WTC11 (cell line): Measurements from ENCODE around the gene KDM3B. TPM values are rescaled to one million over a fixed set of nuclear protein-coding genes. Genes with fewer than 3 reads are reported as not detected.

Experiments used
- ATAC-seq: fragments of 200-7000 bp; cut with Tn5 transposase; 2 replicates; pipeline ENCODE4 v1.10.0; 2021; ENCODE audit warnings: mild to moderate bottlenecking, moderate library complexity
- CTCF ChIA-PET: fragments of 300-600 bp; sonication (Branson Sonifier 250); formaldehyde crosslinking; loops from one replicate; lab custom pipeline; 2021; ENCODE audit warnings: antibody characterized with exemption; lab: Charles Lee
- POLR2A ChIA-PET: fragments of 350-600 bp; sonication (Branson Sonifier 250); formaldehyde crosslinking; loops from one replicate; lab custom pipeline; 2021; ENCODE audit warnings: antibody characterized with exemption; lab: Charles Lee
- DNase-seq: peaks from one replicate; pipeline ENCODE4 v3.0.0; 2021; ENCODE audit warnings: low spot score
- H3K27ac Mint-ChIP-seq: 2 replicates; pipeline ENCODE4 v1.8.0; 2021; ENCODE audit warnings: mixed read lengths
- H3K27me3 Mint-ChIP-seq: 2 replicates; pipeline ENCODE4 v1.8.0; 2021; ENCODE audit warnings: low read depth, mild to moderate bottlenecking, moderate library complexity, mixed read lengths
- H3K36me3 Mint-ChIP-seq: 2 replicates; pipeline ENCODE4 v1.8.0; 2021; ENCODE audit warnings: mixed read lengths
- H3K4me1 Mint-ChIP-seq: 2 replicates; pipeline ENCODE4 v1.8.0; 2022; ENCODE audit warnings: mixed read lengths
- H3K4me3 Mint-ChIP-seq: 2 replicates; pipeline ENCODE4 v1.8.0; 2021; ENCODE audit warnings: mild to moderate bottlenecking, moderate library complexity, mixed read lengths
- H3K9me3 Mint-ChIP-seq: 2 replicates; pipeline ENCODE4 v1.8.0; 2021; ENCODE audit warnings: mixed read lengths
- ATF1 ChIP-seq: sonication (generic); formaldehyde crosslinking; IDR thresholded peaks from 2 replicates; pipeline ENCODE4 v1.8.1; 2023; ENCODE audit warnings: mild to moderate bottlenecking, moderate library complexity, missing genetic modification reagents
- CBFB ChIP-seq: sonication (generic); formaldehyde crosslinking; IDR thresholded peaks from 2 replicates; pipeline ENCODE4 v1.8.1; 2022; ENCODE audit warnings: mild to moderate bottlenecking, low read depth, missing genetic modification reagents
- E2F5 ChIP-seq: sonication (generic); formaldehyde crosslinking; IDR thresholded peaks from 2 replicates; pipeline ENCODE4 v1.8.1; 2022; ENCODE audit warnings: mild to moderate bottlenecking, moderate library complexity, missing genetic modification reagents
- ELF4 ChIP-seq: sonication (generic); formaldehyde crosslinking; IDR thresholded peaks from 2 replicates; pipeline ENCODE4 v1.8.1; 2022; ENCODE audit warnings: low read depth, mild to moderate bottlenecking, moderate library complexity, missing genetic modification reagents
- ERG ChIP-seq: fragments of 250-450 bp; sonication (Bioruptor Pico); IDR thresholded peaks from 2 replicates; pipeline ENCODE4 v1.8.0; 2021; ENCODE audit warnings: mild to moderate bottlenecking
- ESRRA ChIP-seq: sonication (generic); formaldehyde crosslinking; IDR thresholded peaks from 2 replicates; pipeline ENCODE4 v1.8.1; 2022; ENCODE audit warnings: mild to moderate bottlenecking, missing genetic modification reagents, borderline replicate concordance
- FOXK1 ChIP-seq: sonication (generic); formaldehyde crosslinking; IDR thresholded peaks from 2 replicates; pipeline ENCODE4 v1.8.0; 2022; ENCODE audit warnings: mild to moderate bottlenecking, moderate library complexity, missing genetic modification reagents
- GABPB1 ChIP-seq: sonication (generic); formaldehyde crosslinking; IDR thresholded peaks from 2 replicates; pipeline ENCODE4 v1.8.1; 2023; ENCODE audit warnings: mild to moderate bottlenecking, missing genetic modification reagents
- GRHL2 ChIP-seq: fragments of 250-450 bp; sonication (Bioruptor Pico); IDR thresholded peaks from 2 replicates; pipeline ENCODE4 v1.8.0; 2022; ENCODE audit warnings: mild to moderate bottlenecking, moderate library complexity; ENCODE audit not compliant: insufficient replicate concordance, severe bottlenecking
- JAZF1 ChIP-seq: fragments of 250-450 bp; sonication (Bioruptor Pico); IDR thresholded peaks from 2 replicates; pipeline ENCODE4 v1.9.0; 2021; ENCODE audit warnings: moderate library complexity, mild to moderate bottlenecking, inconsistent platforms
- JUN ChIP-seq: sonication (generic); formaldehyde crosslinking; IDR thresholded peaks from 2 replicates; pipeline ENCODE4 v1.8.0; 2023; ENCODE audit warnings: mild to moderate bottlenecking, missing genetic modification reagents
- MAX ChIP-seq: sonication (generic); formaldehyde crosslinking; IDR thresholded peaks from 2 replicates; pipeline ENCODE4 v1.8.0; 2022; ENCODE audit warnings: mild to moderate bottlenecking, missing genetic modification reagents
- MYBL2 ChIP-seq: sonication (generic); formaldehyde crosslinking; IDR thresholded peaks from 2 replicates; pipeline ENCODE4 v1.8.1; 2023; ENCODE audit warnings: mild to moderate bottlenecking, moderate library complexity, missing genetic modification reagents
- NFATC4 ChIP-seq: fragments of 250-450 bp; sonication (Bioruptor Pico); IDR thresholded peaks from 2 replicates; pipeline ENCODE4 v1.9.0; 2021; ENCODE audit warnings: mild to moderate bottlenecking
- NR3C1 ChIP-seq: sonication (generic); formaldehyde crosslinking; conservative IDR thresholded peaks from 2 replicates; pipeline ENCODE4 v1.8.1; 2023; ENCODE audit warnings: low read depth, mild to moderate bottlenecking, missing genetic modification reagents
- PRDM15 ChIP-seq: sonication (generic); formaldehyde crosslinking; IDR thresholded peaks from 2 replicates; pipeline ENCODE4 v1.8.0; 2022; ENCODE audit warnings: missing genetic modification reagents
- PRRX2 ChIP-seq: fragments of 250-450 bp; sonication (Bioruptor Pico); IDR thresholded peaks from 2 replicates; pipeline ENCODE4 v1.8.0; 2021; ENCODE audit warnings: mild to moderate bottlenecking
- RORB ChIP-seq: fragments of 250-450 bp; sonication (Bioruptor Pico); IDR thresholded peaks from 2 replicates; pipeline ENCODE4 v1.9.0; 2021; ENCODE audit warnings: mild to moderate bottlenecking
- SMAD3 ChIP-seq: sonication (generic); formaldehyde crosslinking; IDR thresholded peaks from 2 replicates; pipeline ENCODE4 v1.8.0; 2022; ENCODE audit warnings: missing genetic modification reagents, mild to moderate bottlenecking, borderline replicate concordance
- SOX15 ChIP-seq: fragments of 250-450 bp; sonication (Bioruptor Pico); IDR thresholded peaks from 2 replicates; pipeline ENCODE4 v1.9.0; 2021; ENCODE audit warnings: mild to moderate bottlenecking
- TP53 ChIP-seq: sonication (generic); formaldehyde crosslinking; IDR thresholded peaks from 2 replicates; pipeline ENCODE4 v1.8.1; 2023; ENCODE audit warnings: mild to moderate bottlenecking, missing genetic modification reagents
- USF2 ChIP-seq: sonication (generic); formaldehyde crosslinking; IDR thresholded peaks from 2 replicates; pipeline ENCODE4 v1.8.1; 2023; ENCODE audit warnings: mild to moderate bottlenecking, missing genetic modification reagents, moderate library complexity
- ZBTB21 ChIP-seq: sonication (generic); formaldehyde crosslinking; IDR thresholded peaks from 2 replicates; pipeline ENCODE4 v1.8.1; 2023; ENCODE audit warnings: mild to moderate bottlenecking, missing genetic modification reagents, borderline replicate concordance
- ZNF396 ChIP-seq: fragments of 250-450 bp; sonication (Bioruptor Pico); IDR thresholded peaks from 2 replicates; pipeline ENCODE4 v1.8.0; 2021; ENCODE audit warnings: mild to moderate bottlenecking, moderate library complexity, borderline replicate concordance
- ZNF423 ChIP-seq: fragments of 250-450 bp; sonication (Bioruptor Pico); IDR thresholded peaks from 2 replicates; pipeline ENCODE4 v2.1.2; 2022; ENCODE audit warnings: mild to moderate bottlenecking, moderate library complexity
- ZSCAN18 ChIP-seq: fragments of 250-450 bp; sonication (Bioruptor Pico); IDR thresholded peaks from 2 replicates; pipeline ENCODE4 v2.1.2; 2022; ENCODE audit warnings: mild to moderate bottlenecking, moderate library complexity
- total RNA-seq: library from RNA; stranded (reverse); gene quantifications from 3 replicates; pipeline ENCODE4 v1.2.3, GENCODE V29; 2021

The KDM3B gene
- total RNA-seq, 1 experiment from 2014 or later: 87.9 TPM

- TF ChIP-seq E2F5 (CRISPR knock-in tag): peak; percentile 28; the same call in 1 of the 2 replicates
- peak; percentile 95 for TF ChIP-seq ZBTB21 (CRISPR knock-in tag)
- TF ChIP-seq GRHL2: no peak
- peak; percentile 89; the same call in 1 of the 2 replicates for TF ChIP-seq PRRX2 (CRISPR knock-in tag)
- TF ChIP-seq SOX15 (CRISPR knock-in tag): no peak
- peak; percentile 89 for TF ChIP-seq TP53 (CRISPR knock-in tag)
- no peak; the same call in none of the 2 replicates for TF ChIP-seq GABPB1 (CRISPR knock-in tag)
- peak; percentile 98 for TF ChIP-seq FOXK1 (CRISPR knock-in tag)
- 0 out of 2 replicates have a peak, but pooled peaks have one; percentile 43 for TF ChIP-seq ESRRA (CRISPR knock-in tag)
- TF ChIP-seq ELF4 (CRISPR knock-in tag): no peak
- peak; percentile 67; the same call in 1 of the 2 replicates for TF ChIP-seq MAX (CRISPR knock-in tag)
- TF ChIP-seq ZSCAN18: no peak
- no peak for TF ChIP-seq ZNF396 (CRISPR knock-in tag)
- TF ChIP-seq ZNF423 (CRISPR knock-in tag): no peak
- TF ChIP-seq NR3C1 (CRISPR knock-in tag): no peak
- peak; percentile 96 for TF ChIP-seq RORB (CRISPR knock-in tag)
These were observed 14.6 kb upstream of the KDM3B start, which contains the start of gene FAM53C (continued) for GRCh38 chr5:138337685-138338410.

- Mint-ChIP-seq H3K36me3 (peaks cover 20% of the 10 kb centered on the region), H3K27me3 (no peaks in the 10 kb centered on the region), H3K9me3 (no peaks in the 10 kb centered on the region), H3K4me1 (peaks cover 30% of the 10 kb centered on the region), H3K4me3 (peak overlapping the region; percentile 92), H3K27ac (peak overlapping the region; percentile 100)
- DNase-seq (no peak), ATAC-seq (peak; percentile 2)
- ChIA-PET CTCF (interaction anchor here (0.8 to 10.7 kb wide), 2 partner anchors 15 to 451 kb away, joined by 3 to 187 read pairs; partner anchors contain the start of gene KDM3B), POLR2A (interaction anchor here (1.1 to 4.4 kb wide), 3 partner anchors 11 to 160 kb away, joined by 4 to 61 read pairs (median 11); partner anchors contain the start of genes BRD8, KDM3B and KIF20A)
- peak; percentile 82; the same call in 1 of the 2 replicates for TF ChIP-seq CBFB
- no peak for TF ChIP-seq SMAD3
- TF ChIP-seq JUN: peak; percentile 72; the same call in 1 of the 2 replicates
- peak; percentile 62; the same call in 1 of the 2 replicates for TF ChIP-seq RORB (CRISPR knock-in tag)
- TF ChIP-seq JAZF1 (CRISPR knock-in tag): no peak
- no peak; the same call in 1 of the 2 replicates for TF ChIP-seq MAX (CRISPR knock-in tag)
- TF ChIP-seq MYBL2 (CRISPR knock-in tag): no peak
- no peak; the same call in none of the 2 replicates for TF ChIP-seq USF2 (CRISPR knock-in tag)
- TF ChIP-seq ZNF423 (CRISPR knock-in tag): no peak
- no peak for TF ChIP-seq SOX15 (CRISPR knock-in tag)
- no peak for TF ChIP-seq PRDM15 (CRISPR knock-in tag)
- no peak for TF ChIP-seq NFATC4 (CRISPR knock-in tag)
- TF ChIP-seq ERG (CRISPR knock-in tag): no peak
- no peak for TF ChIP-seq ATF1 (CRISPR knock-in tag)
These were observed 13.9 kb upstream of the KDM3B start for GRCh38 chr5:138338411-138339090.
